ENCODE data around the gene RASSF6. TPM values are rescaled to one million over a fixed set of nuclear protein-coding genes. Genes with fewer than 3 reads are reported as not detected.
"Not testable (repeated sequence)": the region's sequence is repeated elsewhere in the genome, so short reads cannot be mapped to it uniquely, and the experiment has no call there.

The RASSF6 gene
- total RNA-seq, 3 donors from 2014 or later (not counting 1 experiment from before 2014, with no cell fraction given), result 0.08 TPM; not detected in 2

DNA sequence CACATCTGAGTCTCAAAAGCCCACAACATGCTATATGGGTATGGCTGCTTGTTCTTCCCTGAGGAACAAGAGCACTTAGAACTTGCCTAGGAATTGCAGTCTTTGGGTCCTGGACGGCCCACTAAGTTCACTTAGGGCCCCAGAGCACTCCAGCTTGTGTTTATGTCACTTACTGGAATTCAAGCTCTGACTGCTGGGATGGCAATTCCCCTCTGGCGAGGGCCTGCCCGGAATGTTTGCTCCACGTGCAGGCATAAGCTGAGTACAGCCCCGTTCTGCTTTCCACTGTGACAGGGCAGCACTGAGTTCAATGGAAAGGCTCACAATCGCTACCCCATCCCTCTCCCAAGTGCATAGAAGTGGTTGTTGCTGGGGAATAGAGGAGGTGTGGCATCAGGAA is 25.9 kb upstream of the RASSF6 start:
- Histone ChIP-seq H3K36me3 (ENCODE audit: control insufficient read depth, insufficient read depth, low read length) (no peaks in the 10 kb centered on the region), H3K27me3 (ENCODE audit: control insufficient read depth, insufficient read depth, low read length) (no peaks in the 10 kb centered on the region), H3K4me1 (ENCODE audit: control insufficient read depth, insufficient read depth, low read length) (no peaks in the 10 kb centered on the region), H3K4me3 (ENCODE audit: low read length) (no peak overlapping the region), H3K27ac (ENCODE audit: low read length) (no peak overlapping the region), H3K9me3 (ENCODE audit: control insufficient read depth, insufficient read depth, low read length) (no peaks in the 10 kb centered on the region)
- intact Hi-C loops (cut with micrococcal nuclease), result no loop called here
- Mint-ChIP-seq H3K27ac (no peak overlapping the region), H3K27me3 (ENCODE audit: low read depth in 2 of 2) (no peaks in the 10 kb centered on the region), H3K9me3 (peaks cover 0 to 2% of the 10 kb centered on the region in 2 donors), H3K4me3 (no peak overlapping the region), H3K4me1 (no peaks in the 10 kb centered on the region), H3K36me3 (no peaks in the 10 kb centered on the region)
- WGBS (ENCODE audit: insufficient coverage), result 87% methylated on average over 5 of the region's 6 CpGs
- ATAC-seq (no peak), DNase-seq (no peak)
- TF ChIP-seq, protein P1, sequence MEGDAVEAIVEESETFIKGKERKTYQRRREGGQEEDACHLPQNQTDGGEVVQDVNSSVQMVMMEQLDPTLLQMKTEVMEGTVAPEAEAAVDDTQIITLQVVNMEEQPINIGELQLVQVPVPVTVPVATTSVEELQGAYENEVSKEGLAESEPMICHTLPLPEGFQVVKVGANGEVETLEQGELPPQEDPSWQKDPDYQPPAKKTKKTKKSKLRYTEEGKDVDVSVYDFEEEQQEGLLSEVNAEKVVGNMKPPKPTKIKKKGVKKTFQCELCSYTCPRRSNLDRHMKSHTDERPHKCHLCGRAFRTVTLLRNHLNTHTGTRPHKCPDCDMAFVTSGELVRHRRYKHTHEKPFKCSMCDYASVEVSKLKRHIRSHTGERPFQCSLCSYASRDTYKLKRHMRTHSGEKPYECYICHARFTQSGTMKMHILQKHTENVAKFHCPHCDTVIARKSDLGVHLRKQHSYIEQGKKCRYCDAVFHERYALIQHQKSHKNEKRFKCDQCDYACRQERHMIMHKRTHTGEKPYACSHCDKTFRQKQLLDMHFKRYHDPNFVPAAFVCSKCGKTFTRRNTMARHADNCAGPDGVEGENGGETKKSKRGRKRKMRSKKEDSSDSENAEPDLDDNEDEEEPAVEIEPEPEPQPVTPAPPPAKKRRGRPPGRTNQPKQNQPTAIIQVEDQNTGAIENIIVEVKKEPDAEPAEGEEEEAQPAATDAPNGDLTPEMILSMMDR (IDR thresholded peaks at IDR 0.05), result no peak

DNA sequence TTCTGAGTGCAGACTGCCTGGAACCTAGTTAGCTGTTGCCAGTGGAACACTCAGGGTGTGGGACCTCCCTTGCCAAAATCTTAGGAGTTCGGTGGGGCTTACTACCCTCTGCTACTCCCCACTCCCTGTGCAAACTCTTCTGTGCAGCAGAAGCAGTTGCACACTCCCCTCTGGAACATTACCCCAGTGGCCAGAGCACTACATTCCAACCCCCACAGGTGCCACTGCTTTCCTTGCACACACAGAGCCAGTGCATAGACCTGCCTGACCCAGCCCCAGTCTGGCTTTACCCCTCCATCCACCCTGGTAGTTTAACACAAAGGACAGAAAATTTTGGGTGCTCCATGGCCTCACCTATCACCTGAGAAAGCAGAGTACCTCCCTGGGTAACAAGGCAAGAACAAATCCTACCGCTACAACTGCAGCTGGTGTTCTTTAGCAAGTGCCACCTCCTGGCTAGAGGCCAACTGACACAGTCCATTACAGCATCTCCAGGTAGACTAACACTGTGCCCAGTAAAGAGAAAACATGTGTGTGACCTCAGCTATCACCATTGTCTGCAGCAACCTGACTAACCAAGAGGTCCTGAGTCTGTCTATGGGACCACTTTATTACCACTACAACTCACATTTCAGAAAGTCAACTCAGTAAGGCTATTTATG is 11.5 kb upstream of the RASSF6 start:
- Histone ChIP-seq H3K36me3 (ENCODE audit: control insufficient read depth, insufficient read depth, low read length) (no peaks in the 10 kb centered on the region), H3K4me1 (ENCODE audit: control insufficient read depth, insufficient read depth, low read length) (no peaks in the 10 kb centered on the region), H3K9me3 (ENCODE audit: control insufficient read depth, insufficient read depth, low read length) (no peaks in the 10 kb centered on the region), H3K27ac (ENCODE audit: low read length) (no peak overlapping the region), H3K4me3 (ENCODE audit: low read length) (no peak overlapping the region), H3K27me3 (ENCODE audit: control insufficient read depth, insufficient read depth, low read length) (no peaks in the 10 kb centered on the region)
- intact Hi-C loops (cut with micrococcal nuclease), result no loop called here
- no peak for ATAC-seq
- no peaks in the 10 kb centered on the region for H3K4me1 Mint-ChIP-seq
- TF ChIP-seq, protein P1 (IDR thresholded peaks at IDR 0.05), result no peak
- no peak for DNase-seq
- no peak overlapping the region for H3K4me3 Mint-ChIP-seq
- WGBS (ENCODE audit: insufficient coverage), result 93% methylated on average over 2 of the region's 2 CpGs
- no peak overlapping the region for H3K27ac Mint-ChIP-seq
- peaks cover 7 to 11% of the 10 kb centered on the region in 2 donors for H3K9me3 Mint-ChIP-seq
- no peaks in the 10 kb centered on the region for H3K27me3 Mint-ChIP-seq (ENCODE audit: low read depth in 2 of 2)
- H3K36me3 Mint-ChIP-seq, result no peaks in the 10 kb centered on the region

DNA sequence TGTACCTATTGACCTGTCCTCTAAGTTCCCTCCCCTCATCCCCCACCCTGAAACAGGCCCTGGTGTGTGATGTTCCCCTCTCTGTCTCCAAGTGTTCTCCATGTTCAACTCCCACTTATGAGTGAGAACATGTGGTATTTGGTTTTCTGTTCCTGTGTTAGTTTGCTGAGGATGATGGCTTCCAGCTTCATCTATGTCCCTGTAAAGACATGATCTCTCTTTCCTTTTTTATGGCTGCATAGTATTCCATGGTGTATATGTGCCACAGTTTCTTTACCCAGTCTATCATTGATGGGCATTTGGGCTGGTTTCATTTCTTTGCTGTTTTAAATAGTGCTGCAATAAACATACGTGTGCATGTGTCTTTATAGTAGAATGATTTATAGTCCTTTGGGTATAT is 8.6 kb upstream of the RASSF6 start:
- H3K27ac ChIP-seq (ENCODE audit: low read length); H3K4me3 Mint-ChIP-seq; H3K4me1 ChIP-seq (ENCODE audit: control insufficient read depth, insufficient read depth, low read length); H3K36me3 Mint-ChIP-seq; DNase-seq; ATAC-seq; H3K36me3 ChIP-seq (ENCODE audit: control insufficient read depth, insufficient read depth, low read length); H3K4me3 ChIP-seq (ENCODE audit: low read length); H3K4me1 Mint-ChIP-seq; H3K9me3 ChIP-seq (ENCODE audit: control insufficient read depth, insufficient read depth, low read length); intact Hi-C loops (cut with micrococcal nuclease); H3K27me3 Mint-ChIP-seq (ENCODE audit: low read depth in 2 of 2); H3K27me3 ChIP-seq (ENCODE audit: control insufficient read depth, insufficient read depth, low read length); H3K9me3 Mint-ChIP-seq; H3K27ac Mint-ChIP-seq: not testable (repeated sequence)
- 100% methylated on average over 1 of the region's 1 CpG for WGBS (ENCODE audit: insufficient coverage)

DNA sequence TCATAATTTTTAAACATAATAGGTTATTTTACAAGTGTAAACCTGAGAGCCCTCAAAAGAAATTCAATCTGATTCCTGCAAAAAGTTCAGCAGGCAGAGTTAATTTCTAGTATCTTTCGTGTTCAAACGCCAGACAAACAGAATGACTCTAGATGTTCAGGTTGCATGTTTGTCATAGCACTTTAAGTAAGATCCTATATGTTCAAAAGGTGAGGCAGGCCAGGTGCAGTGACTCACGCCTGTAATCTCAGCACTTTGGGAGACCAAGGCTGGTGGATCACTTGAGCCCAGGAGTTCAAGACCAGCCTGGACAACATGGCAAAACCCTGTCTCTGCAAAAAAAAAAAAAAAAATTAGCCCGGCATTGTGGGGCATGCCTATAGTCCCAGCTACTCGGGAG is 1.1 kb upstream of the RASSF6 start:
- Mint-ChIP-seq H3K27me3 (ENCODE audit: low read depth in 2 of 2) (peaks cover 2 to 18% of the 10 kb centered on the region in 2 donors), H3K4me1 (no peaks in the 10 kb centered on the region), H3K27ac (no peak overlapping the region), H3K9me3 (peaks cover 0 to 3% of the 10 kb centered on the region in 2 donors), H3K36me3 (no peaks in the 10 kb centered on the region), H3K4me3 (no peak overlapping the region)
- DNase-seq, result no peak
- Histone ChIP-seq H3K36me3 (ENCODE audit: control insufficient read depth, insufficient read depth, low read length) (no peaks in the 10 kb centered on the region), H3K9me3 (ENCODE audit: control insufficient read depth, insufficient read depth, low read length) (no peaks in the 10 kb centered on the region), H3K27me3 (ENCODE audit: control insufficient read depth, insufficient read depth, low read length) (no peaks in the 10 kb centered on the region), H3K27ac (ENCODE audit: low read length) (no peak overlapping the region), H3K4me1 (ENCODE audit: control insufficient read depth, insufficient read depth, low read length) (peaks cover 3% of the 10 kb centered on the region), H3K4me3 (ENCODE audit: low read length) (no peak overlapping the region)
- WGBS (ENCODE audit: insufficient coverage), result 89% methylated on average over 4 of the region's 5 CpGs
- TF ChIP-seq, protein P1 (IDR thresholded peaks at IDR 0.05), result no peak
- intact Hi-C loops (cut with micrococcal nuclease), result no loop called here
- ATAC-seq, result no peak

Measured in natural killer cell (primary cell).